GM19193 (cell line): ENCODE data around the gene ABL1.

Experiments used
- POLR2A ChIP-seq: IDR thresholded peaks from 4 replicates; pipeline ENCODE4 v1.6.1; 2011; ENCODE audit not compliant: insufficient read depth, insufficient read length; ENCODE audit errors: extremely low read depth

Gene ABL1

DNA sequence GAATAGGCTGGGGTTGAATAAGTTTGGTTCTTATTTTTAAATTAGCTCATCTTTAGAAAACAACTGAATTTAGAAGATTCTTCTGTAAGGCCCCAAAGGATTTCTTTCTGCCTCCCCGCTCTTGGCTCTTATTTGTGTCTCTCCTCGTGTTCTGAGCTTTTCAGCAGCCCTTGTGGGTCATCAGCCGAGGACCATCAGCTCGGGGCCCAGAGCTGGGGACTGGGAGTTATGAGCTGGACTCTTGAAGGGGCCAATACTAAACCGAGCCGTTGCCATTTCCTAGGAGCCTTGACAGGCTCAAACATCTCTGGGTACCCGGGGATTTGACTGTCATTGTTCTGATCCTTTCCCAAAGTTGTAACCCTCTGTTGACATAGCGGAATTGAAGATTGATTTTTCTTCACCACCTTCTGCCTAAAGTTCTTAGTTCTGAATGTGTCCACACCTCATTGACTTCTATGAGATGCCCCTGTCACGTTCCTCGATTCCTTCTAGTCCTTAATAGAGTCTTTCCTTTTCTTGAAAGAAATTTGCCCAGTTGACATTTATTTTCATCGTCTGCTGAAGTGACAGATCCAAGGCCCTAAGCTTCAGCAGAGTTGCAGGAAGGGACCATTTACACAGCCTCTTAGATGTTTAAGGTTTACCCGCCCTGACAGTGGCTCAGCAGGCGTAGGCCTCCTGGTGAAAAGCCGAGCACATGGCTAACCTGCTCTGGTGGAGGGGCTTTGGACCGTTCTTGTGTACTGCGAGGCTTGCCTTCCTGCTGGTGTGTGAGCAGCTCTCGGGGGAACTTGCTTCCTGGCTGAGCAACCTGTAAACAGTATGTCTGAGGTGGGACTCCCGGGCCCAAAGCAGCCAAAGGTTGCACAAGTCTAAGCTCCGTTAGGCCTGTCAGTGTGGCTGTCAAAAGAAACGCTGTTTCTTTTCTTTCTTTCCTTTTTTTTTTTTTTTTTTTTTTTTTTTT is 24.0 kb downstream of the ABL1 start:
- no peak for TF ChIP-seq POLR2A

DNA sequence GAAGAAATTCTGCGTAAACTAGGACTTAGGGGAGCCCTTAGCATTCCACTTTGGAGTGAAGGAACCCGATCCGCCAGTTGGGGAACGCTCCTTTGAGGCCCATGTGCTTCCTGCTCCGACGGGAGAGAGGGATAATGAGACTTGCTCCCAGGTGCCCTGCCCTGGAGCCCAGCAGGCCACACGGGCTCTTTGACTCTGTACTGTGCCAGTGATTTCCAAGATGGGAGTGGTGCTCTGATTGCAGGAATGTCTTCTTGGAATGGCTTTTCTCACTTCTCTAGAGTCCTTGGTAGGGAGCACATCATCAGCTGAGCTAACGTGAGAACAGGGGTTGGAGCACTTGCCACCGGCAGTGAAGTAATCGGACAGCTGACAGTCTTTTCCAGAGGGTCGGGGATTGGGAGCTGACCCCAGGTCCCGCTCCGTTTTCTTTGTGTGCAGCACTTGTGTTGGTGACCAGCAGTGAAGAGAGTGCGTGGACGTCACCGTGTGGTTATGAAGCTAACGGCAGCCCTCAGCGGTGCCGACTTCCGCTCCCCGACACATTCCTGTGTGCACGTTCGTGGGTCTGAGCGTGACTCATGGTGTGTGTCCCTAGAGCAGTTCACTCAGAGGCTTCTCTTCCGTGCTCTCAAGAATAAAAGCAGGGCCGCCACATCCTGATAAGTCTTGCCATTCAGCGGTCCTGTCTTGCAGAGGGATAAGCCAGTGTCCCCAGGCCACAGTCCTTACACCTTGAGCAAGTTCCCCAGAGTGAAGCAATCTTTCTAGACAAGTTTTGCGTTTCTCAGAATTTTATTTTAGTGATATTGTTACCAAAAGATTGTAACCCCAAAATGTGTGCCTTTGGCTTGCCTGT is 25.6 kb downstream of the ABL1 start:
- no peak for TF ChIP-seq POLR2A

DNA sequence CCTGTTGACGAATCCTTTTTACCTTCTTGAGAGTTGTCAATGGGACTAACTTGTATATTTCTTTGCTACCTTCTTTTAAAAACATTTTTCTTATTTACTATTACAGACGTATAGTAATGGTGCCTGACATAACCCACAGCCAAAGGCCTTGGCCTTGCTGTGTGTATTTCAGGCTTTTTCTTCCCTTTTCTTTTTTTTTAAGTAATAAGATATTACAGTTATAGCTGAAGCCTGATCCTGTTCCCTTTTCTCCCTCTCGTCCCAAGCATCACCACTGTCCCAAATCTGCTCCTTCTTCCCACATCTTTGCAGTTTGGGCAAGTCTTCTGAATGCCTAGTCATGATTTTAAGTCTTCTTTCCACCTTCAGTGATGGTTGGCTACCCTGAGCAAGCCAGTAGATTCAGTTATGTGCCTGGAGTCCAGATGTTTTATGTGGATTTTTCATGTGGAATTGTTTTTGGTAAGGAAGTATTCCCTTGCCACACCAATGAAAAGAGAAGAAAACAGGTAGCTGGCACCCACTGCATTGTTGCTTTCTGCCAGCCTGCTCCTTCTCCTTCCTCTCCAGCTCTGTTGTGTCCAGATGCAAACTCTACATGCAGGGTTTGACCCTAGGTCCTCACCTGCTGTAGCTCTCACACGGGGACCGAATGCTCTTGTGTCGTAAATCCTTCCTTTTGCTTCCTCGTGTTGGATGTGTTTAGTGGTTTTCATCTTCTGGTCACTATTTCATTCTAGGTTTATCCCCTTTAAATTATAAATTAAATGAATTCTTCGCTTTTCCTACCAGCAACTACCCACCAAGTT is 26.5 kb downstream of the ABL1 start:
- no peak for TF ChIP-seq POLR2A

DNA sequence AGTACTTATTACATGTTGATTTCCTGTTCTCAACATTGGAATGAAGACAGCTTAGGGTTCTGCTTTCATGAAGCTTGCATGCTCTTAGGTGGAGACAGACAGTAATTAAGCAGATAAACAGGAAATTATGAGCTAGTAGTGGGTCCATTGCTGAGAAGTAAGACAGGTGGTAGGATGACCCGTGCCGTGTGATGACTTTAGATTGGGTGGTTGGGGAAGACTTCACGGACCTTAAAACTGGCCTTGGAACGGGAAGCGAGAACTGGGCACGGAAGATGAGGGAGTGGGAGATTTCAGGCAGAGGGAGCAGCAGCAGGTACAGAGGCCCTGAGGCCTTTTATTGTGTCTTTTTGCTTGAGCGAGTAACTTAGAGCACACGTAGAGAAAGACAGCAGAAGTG is 27.2 kb downstream of the ABL1 start:
- TF ChIP-seq POLR2A: no peak

DNA sequence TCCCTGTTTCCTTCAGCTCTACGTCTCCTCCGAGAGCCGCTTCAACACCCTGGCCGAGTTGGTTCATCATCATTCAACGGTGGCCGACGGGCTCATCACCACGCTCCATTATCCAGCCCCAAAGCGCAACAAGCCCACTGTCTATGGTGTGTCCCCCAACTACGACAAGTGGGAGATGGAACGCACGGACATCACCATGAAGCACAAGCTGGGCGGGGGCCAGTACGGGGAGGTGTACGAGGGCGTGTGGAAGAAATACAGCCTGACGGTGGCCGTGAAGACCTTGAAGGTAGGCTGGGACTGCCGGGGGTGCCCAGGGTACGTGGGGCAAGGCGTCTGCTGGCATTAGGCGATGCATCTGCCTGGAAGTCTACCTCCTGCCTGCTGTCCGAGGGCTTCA is 27.7 kb downstream of the ABL1 start:
- TF ChIP-seq POLR2A: no peak

DNA sequence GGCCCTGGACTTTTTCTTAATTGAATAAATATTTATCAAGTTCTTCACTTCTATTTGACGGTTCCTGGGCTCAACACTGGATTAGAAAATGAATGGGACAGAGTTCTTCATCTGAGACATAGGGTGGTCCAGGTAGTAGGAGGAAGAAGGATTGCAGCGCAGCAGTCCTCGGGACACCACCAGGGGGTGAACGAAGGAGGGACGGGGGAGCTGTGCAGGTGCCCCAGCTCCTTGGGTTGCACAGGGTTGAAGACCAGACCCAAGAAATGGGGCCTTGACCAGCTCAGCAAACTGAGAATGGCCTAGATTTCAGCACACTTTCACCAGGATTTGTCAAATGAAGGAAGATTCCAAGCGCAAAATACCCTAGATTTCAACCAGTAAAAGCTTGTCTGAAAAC is 29.5 kb downstream of the ABL1 start:
- no peak for TF ChIP-seq POLR2A

DNA sequence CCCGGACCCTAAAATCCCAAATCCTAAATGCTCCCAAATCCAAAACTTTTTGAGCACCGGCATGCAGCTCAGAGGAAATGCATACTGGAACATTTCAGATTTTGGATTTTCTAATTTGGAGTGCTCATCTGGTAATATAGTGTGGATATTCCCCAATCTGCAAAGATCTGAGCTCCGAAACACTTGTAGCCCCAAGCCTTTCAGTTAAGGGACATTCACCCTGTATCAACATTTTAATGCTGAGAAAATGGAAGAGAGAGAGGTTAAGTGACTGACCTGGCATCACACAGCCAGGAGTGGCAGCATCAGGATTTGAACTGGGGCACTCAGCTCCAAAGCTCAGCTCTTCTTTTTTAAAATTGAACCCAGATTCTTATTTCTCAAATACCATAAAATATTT is 30.9 kb downstream of the ABL1 start:
- TF ChIP-seq POLR2A: no peak

DNA sequence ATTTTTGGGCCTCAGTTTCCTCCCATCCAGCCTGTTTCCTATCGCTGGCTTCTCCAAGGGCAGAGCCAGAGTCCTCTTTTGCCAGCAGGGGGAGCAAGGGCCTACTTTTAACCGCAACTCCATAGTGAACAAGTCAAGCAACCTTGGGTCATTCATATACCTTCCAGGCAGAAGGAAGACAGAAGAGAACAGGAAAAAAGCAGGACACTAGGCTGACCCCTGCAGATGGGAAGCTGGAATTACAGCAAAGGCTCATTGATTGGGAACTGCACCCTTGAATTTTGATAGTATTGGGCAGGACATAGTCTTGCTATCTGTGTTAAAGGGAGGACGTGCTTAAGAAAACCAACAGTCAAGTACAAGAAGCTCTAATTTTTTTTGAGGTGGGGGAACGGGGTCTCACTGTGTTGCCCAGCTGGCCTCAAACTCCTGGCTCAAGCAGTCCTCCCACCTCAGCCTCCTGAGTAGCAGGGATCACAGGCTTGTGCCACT is 31.5 kb downstream of the ABL1 start:
- no peak for TF ChIP-seq POLR2A

DNA sequence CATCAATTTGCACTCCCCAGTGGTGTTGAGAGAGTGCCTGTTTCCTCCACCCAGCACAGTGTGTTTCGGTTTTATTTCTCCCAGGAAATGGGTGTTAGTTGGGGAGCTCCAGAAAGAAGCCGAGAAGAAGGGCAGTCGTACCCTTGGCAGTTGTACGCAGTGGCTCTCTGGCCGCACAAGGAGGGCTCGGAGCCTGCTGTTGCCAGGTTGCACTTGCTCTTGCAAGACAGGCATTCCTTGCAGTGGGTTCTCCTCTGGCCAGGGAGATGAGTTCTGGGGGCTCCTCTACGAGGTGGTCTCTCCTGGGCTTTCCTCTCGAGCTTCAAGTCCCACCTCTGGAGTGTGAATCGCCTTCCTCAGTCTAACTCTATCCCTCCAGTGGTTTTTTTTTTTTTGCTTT is 32.5 kb downstream of the ABL1 start:
- no peak for TF ChIP-seq POLR2A

DNA sequence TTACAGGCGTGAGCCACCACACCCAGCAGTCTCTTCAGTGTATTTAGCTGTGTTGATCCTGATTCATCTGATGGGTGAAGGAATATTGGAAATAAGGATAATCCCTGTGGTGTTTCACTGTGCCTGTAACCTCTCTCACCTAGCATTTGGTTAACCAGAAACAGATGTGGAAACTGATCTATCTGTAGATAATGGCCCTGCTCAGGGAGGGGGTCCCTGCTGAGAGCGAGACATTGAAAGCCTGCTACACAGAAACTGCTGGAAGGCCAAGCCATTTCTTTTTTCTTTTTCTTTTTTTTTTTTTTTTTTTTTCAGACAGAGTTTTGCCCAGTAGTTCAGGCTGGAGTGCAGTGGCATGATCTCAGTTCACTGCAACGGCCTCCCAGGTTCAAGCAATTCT is 33.2 kb downstream of the ABL1 start:
- TF ChIP-seq POLR2A: no peak

DNA sequence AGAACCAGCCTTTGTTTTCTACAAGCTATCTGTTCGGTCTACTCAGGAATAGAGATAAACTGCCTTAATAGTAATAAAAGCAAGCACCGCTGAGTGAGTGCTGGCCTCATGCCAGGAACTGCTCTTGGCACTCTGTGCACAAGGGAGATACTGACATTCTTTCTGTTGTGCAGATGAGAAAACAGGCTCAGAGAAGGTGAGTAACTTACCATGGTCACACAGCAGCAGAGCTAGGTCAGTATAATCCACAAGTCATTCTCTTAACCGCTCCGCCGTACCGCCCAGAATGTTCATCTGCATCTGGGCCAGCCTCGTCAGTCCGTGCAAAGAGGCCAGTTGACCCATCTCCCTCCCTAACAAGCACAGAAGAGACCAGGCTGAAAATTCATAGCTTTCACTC is 34.2 kb downstream of the ABL1 start:
- TF ChIP-seq POLR2A: no peak

DNA sequence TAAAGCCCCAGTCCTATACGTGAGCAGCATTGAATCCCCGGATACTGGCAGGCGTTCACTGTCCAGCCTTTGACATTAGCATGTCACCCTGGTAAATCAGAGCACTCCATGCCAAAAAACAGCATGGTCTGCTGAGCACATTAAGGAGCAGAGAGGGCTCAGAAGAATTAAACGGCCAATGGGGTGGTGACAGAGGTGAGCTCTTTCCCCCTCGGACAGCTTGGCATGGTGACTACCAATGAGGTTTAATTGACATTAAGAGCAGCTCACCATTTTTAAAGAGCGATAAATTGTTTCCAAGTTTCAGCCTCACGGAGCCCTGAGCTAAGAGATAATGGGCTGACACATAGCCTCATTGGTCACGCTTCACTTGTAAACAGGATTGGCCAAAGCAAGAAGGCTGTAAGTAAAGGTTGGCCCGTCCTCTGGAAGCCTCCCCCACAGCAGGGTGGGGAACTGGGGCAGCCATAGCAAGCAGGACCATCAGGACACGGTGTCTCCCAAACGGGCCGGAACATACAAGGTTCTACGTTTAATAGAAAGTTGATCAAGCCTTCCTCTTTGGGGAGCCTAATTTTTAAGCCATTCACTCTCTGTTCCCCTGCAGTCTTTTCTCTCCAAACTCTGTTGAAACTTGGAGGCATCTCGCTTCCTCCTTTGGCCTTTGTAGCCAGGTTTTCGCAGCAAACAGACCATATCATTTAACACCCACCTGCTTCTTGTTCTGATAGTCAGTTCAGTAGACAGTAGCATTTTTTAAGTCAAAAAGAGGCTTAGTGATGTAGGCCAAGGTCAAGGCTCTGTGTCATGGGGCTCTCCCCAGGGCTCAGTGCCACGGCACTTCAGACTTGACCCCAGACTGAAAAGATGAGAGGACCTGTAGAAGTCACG is 35.7 kb downstream of the ABL1 start:
- TF ChIP-seq POLR2A: no peak

DNA sequence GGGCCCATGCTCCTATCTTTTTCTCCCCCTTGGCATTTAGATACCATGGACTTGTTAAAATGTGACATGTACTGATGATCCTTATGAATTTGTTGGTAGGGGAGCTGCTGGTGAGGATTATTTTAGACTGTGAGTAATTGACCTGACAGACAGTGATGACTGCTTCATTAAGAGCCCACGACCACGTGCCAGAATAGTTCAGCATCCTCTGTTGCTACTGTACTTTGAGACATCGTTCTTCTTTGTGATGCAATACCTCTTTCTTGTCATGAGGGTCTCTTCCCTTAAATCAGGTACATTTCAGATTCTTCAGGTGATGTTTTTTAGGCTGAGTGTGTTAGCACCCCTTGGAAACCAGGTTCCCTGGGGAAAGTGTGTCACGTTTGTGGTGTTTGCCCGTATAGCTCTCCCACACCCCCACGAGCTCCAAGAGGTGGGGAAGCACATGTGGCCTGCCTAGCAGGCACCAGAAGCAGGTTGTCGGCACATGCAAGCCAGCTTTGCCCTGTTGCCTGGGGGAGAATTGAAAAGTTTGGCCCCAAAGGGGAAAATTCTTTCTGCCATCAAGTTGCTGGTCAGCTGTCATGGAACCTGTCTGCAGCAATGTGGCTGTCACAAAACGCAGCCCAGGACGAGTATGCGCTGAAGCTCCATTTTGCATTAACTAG is 36.5 kb downstream of the ABL1 start:
- TF ChIP-seq POLR2A: no peak
